HCT116 (cell line): ENCODE data around the gene MRPS18A. TPM values are rescaled to one million over a fixed set of nuclear protein-coding genes. Genes with fewer than 3 reads are reported as not detected.

Experiments used
- ATAC-seq: fragments of 200-7000 bp; cut with Tn5 transposase; 2 replicates; pipeline ENCODE4 v1.9.1; 2020; ENCODE audit warnings: mild to moderate bottlenecking, moderate library complexity
- BruUV-seq: library from RNA; stranded (reverse); fragments of 400-500 nt; replicated peaks from 2 replicates; lab custom pipeline; 2021; lab: Mats Ljungman, UMichigan
- CTCF ChIA-PET: fragments of 300-600 bp; sonication (Branson Sonifier 250); formaldehyde crosslinking; loops from one replicate; lab custom pipeline; 2021; ENCODE audit warnings: antibody characterized with exemption; lab: Charles Lee
- POLR2A ChIA-PET: fragments of 300-600, 350-600 bp; sonication (Branson Sonifier 250); formaldehyde crosslinking; loops from one replicate; lab custom pipeline; 2021; ENCODE audit warnings: antibody characterized with exemption; lab: Charles Lee
- RAD21 ChIA-PET, 2 experiments: fragments of 300-600 bp; sonication (Branson Sonifier 250); formaldehyde crosslinking; loops; one replicate each; lab custom pipeline; 2023; ENCODE audit warnings: low total read pairs in 2 of 2; ENCODE audit not compliant: uncharacterized antibody in 2 of 2, unreplicated experiment in 2 of 2, low non-redundant PET in 1 of 2; lab: Charles Lee
- DNase-seq: peaks from one replicate; pipeline ENCODE4 v3.0.0-alpha.2; 2010; ENCODE audit warnings: low read depth, low spot score
- H2AFZ ChIP-seq: fragments of 200-600 bp; shearing (Covaris generic), sonication (generic); 2 replicates; pipeline ENCODE4 v1.6.1; 2017; ENCODE audit warnings: low read depth, mixed run types, mixed read lengths, antibody characterized with exemption, low read length; ENCODE audit not compliant: poor library complexity, severe bottlenecking
- H3K27ac ChIP-seq: 2 replicates; pipeline ENCODE4 v1.5.1; 2012; ENCODE audit warnings: low read depth, low read length
- H3K27me3 ChIP-seq: fragments of 200-600 bp; sonication (generic); 2 replicates; pipeline ENCODE4 v1.6.1; 2016; ENCODE audit warnings: mixed run types, low read length, mixed read lengths; ENCODE audit not compliant: insufficient read depth
- H3K36me3 ChIP-seq, 2 experiments: fragments of 200-500 bp in 1 of 2; fragments of 200-600 bp in 1 of 2; sonication (Bioruptor generic) in 1 of 2; sonication (generic) in 1 of 2; 2 replicates each; pipeline versions ENCODE4 v1.5.1 to v1.6.1; 2014 to 2016; ENCODE audit warnings: low read length in 2 of 2, inconsistent platforms in 1 of 2, mixed read lengths in 1 of 2, mixed run types in 1 of 2; ENCODE audit not compliant: insufficient read depth in 2 of 2, control insufficient read depth in 1 of 2
- H3K4me1 ChIP-seq, 2 experiments: fragments of 200-600 bp in 1 of 2; sonication (generic) in 1 of 2; 2 replicates each; pipeline versions ENCODE4 v1.5.1 to v1.6.1; 2012 to 2017; ENCODE audit warnings: low read length in 2 of 2, inconsistent platforms in 1 of 2, mild to moderate bottlenecking in 1 of 2, mixed read lengths in 1 of 2, mixed run types in 1 of 2, moderate library complexity in 1 of 2; ENCODE audit not compliant: insufficient read depth in 2 of 2, control insufficient read depth in 1 of 2
- H3K4me2 ChIP-seq: fragments of 200-600 bp; sonication (generic); 2 replicates; pipeline ENCODE4 v1.6.1; 2017; ENCODE audit warnings: mixed run types, low read length, mixed read lengths
- H3K4me3 ChIP-seq, 2 experiments: fragments of 200-600 bp in 1 of 2; sonication (generic) in 1 of 2; replicated peaks in 1 of 2; 2 replicates each; pipeline ENCODE4 v1.5.1; 2011 to 2016; ENCODE audit warnings: low read length in 2 of 2, control low read depth in 1 of 2, low read depth in 1 of 2, mild to moderate bottlenecking in 1 of 2, mixed read lengths in 1 of 2, mixed run types in 1 of 2
- H3K79me2 ChIP-seq: fragments of 200-600 bp; sonication (generic); 2 replicates; pipeline ENCODE4 v1.6.1; 2017; ENCODE audit warnings: mild to moderate bottlenecking, mixed run types, low read length, moderate library complexity, mixed read lengths; ENCODE audit not compliant: insufficient read depth
- H3K9ac ChIP-seq: fragments of 200-600 bp; sonication (generic); 2 replicates; pipeline ENCODE4 v1.6.1; 2016; ENCODE audit warnings: low read length, mixed read lengths
- H3K9me2 ChIP-seq: fragments of 200-600 bp; sonication (generic), shearing (Covaris generic); 2 replicates; pipeline ENCODE4 v1.6.1; 2017; ENCODE audit warnings: mixed run types, mild to moderate bottlenecking, moderate library complexity; ENCODE audit not compliant: insufficient read depth
- H3K9me3 ChIP-seq, 2 experiments: fragments of 200-500 bp in 1 of 2; fragments of 200-600 bp in 1 of 2; sonication (Bioruptor generic) in 1 of 2; sonication (generic) in 1 of 2; 2 replicates each; pipeline ENCODE4 v1.6.1; 2014 to 2017; ENCODE audit warnings: low read length in 2 of 2, mixed read lengths in 2 of 2, inconsistent platforms in 1 of 2, low read depth in 1 of 2, mild to moderate bottlenecking in 1 of 2, mixed run types in 1 of 2, moderate library complexity in 1 of 2; ENCODE audit not compliant: control insufficient read depth in 1 of 2, insufficient read depth in 1 of 2
- H4K20me1 ChIP-seq: fragments of 200-600 bp; sonication (generic), shearing (Covaris generic); 2 replicates; pipeline ENCODE4 v1.6.1; 2017; ENCODE audit warnings: mixed run types, mild to moderate bottlenecking, moderate library complexity; ENCODE audit not compliant: insufficient read depth
- CEBPB ChIP-seq: IDR thresholded peaks from 2 replicates; pipeline ENCODE4 v1.6.1; 2012; ENCODE audit warnings: low read depth
- EGR1 ChIP-seq: IDR thresholded peaks from 2 replicates; pipeline ENCODE4 v1.6.1; 2012; ENCODE audit warnings: low read depth
- EZH2phosphoT487 ChIP-seq: fragments of 200-600 bp; IDR thresholded peaks from 2 replicates; pipeline ENCODE4 v1.6.1; 2018; ENCODE audit warnings: antibody characterized with exemption, borderline replicate concordance
- MAX ChIP-seq: IDR thresholded peaks from 2 replicates; pipeline ENCODE4 v1.6.1; 2012
- RAD21 ChIP-seq: IDR thresholded peaks from 2 replicates; pipeline ENCODE4 v1.6.1; 2012; ENCODE audit warnings: low read depth, mild to moderate bottlenecking
- SIN3A ChIP-seq: IDR thresholded peaks from 2 replicates; pipeline ENCODE4 v1.6.1; 2012; ENCODE audit warnings: low read depth
- SP1 ChIP-seq: IDR thresholded peaks from 2 replicates; pipeline ENCODE4 v1.6.1; 2012; ENCODE audit warnings: low read depth
- TCF7L2 ChIP-seq: IDR thresholded peaks from 2 replicates; pipeline ENCODE4 v1.7.0; 2011; ENCODE audit warnings: borderline replicate concordance, inconsistent platforms; ENCODE audit not compliant: insufficient read depth, insufficient read length; ENCODE audit errors: extremely low read depth
- ZNF274 ChIP-seq: fragments of 200-500 bp; sonication (Bioruptor generic); IDR thresholded peaks from 2 replicates; pipeline ENCODE4 v1.6.1; 2014; ENCODE audit warnings: mild to moderate bottlenecking, low read depth, low read length, inconsistent platforms
- intact Hi-C: fragments of 100-400 bp; cut with micrococcal nuclease; formaldehyde crosslinking; loops from 2 replicates; pipeline ENCODE4 v1.10.0; 2022
- total RNA-seq: library from RNA; stranded (reverse); gene quantifications from one replicate; pipeline ENCODE4 v1.2.1, GENCODE V29; 2021; ENCODE audit not compliant: unreplicated experiment
- TF ChIP-seq, protein P1 (sequence below): IDR thresholded peaks from 2 replicates; pipeline ENCODE4 v1.6.1; 2012; ENCODE audit warnings: low read depth
- TF ChIP-seq, protein P2 (sequence below): IDR thresholded peaks from 2 replicates; pipeline ENCODE4 v1.6.1; 2011; ENCODE audit warnings: mild to moderate bottlenecking, low read length, moderate library complexity; ENCODE audit not compliant: insufficient replicate concordance; ENCODE audit errors: extremely low read depth
- TF ChIP-seq, protein P3 (sequence below), 3 experiments: fragments of 200-600 bp in 1 of 3; sonication (generic) in 1 of 3; IDR thresholded peaks in 2 of 3; conservative IDR thresholded peaks in 1 of 3; 2 replicates each; pipeline ENCODE4 v1.5.1; 2012 to 2017; ENCODE audit warnings: low read depth in 2 of 3, low read length in 2 of 3, antibody characterized with exemption in 1 of 3, borderline replicate concordance in 1 of 3, control low read depth in 1 of 3, mild to moderate bottlenecking in 1 of 3, mixed read lengths in 1 of 3, mixed run types in 1 of 3, moderate library complexity in 1 of 3; ENCODE audit not compliant: insufficient read depth in 1 of 3

Gene MRPS18A
- total RNA-seq, 1 experiment from 2014 or later, result 63.0 TPM

- H3K9me2 ChIP-seq, result no peaks in the 10 kb centered on the region
These were observed 47.4 kb downstream of the MRPS18A start for GRCh38 chr6:43639984-43640800.

More at GRCh38 chr6:43639984-43640800, 47.4 kb downstream of the MRPS18A start:
- ATAC-seq, result no peak
- no peaks in the 10 kb centered on the region for H4K20me1 ChIP-seq
- H3K9me3 ChIP-seq, result no peaks in the 10 kb centered on the region
- peaks cover 23 to 29% of the 10 kb centered on the region in 2 experiments; a peak in 3 of 4 replicates for H3K36me3 ChIP-seq
- no peak overlapping the region for H3K4me2 ChIP-seq
- peaks cover 49% of the 10 kb centered on the region for H3K79me2 ChIP-seq
- H3K4me3 ChIP-seq, result no peak overlapping the region
- POLR2A ChIA-PET, result interaction anchor here (1.2 kb wide), 1 partner anchor 11 kb away, joined by 3 read pairs; the partner anchor contains the start of gene GTPBP2
- TF ChIP-seq, protein P1, sequence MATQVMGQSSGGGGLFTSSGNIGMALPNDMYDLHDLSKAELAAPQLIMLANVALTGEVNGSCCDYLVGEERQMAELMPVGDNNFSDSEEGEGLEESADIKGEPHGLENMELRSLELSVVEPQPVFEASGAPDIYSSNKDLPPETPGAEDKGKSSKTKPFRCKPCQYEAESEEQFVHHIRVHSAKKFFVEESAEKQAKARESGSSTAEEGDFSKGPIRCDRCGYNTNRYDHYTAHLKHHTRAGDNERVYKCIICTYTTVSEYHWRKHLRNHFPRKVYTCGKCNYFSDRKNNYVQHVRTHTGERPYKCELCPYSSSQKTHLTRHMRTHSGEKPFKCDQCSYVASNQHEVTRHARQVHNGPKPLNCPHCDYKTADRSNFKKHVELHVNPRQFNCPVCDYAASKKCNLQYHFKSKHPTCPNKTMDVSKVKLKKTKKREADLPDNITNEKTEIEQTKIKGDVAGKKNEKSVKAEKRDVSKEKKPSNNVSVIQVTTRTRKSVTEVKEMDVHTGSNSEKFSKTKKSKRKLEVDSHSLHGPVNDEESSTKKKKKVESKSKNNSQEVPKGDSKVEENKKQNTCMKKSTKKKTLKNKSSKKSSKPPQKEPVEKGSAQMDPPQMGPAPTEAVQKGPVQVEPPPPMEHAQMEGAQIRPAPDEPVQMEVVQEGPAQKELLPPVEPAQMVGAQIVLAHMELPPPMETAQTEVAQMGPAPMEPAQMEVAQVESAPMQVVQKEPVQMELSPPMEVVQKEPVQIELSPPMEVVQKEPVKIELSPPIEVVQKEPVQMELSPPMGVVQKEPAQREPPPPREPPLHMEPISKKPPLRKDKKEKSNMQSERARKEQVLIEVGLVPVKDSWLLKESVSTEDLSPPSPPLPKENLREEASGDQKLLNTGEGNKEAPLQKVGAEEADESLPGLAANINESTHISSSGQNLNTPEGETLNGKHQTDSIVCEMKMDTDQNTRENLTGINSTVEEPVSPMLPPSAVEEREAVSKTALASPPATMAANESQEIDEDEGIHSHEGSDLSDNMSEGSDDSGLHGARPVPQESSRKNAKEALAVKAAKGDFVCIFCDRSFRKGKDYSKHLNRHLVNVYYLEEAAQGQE, result no peak
- TF ChIP-seq RAD21 (no peak), SIN3A (no peak), MAX (no peak), EGR1 (no peak), CEBPB (no peak), TCF7L2 (no peak), SP1 (no peak), ZNF274 (no peak), EZH2phosphoT487 (no peak)
- TF ChIP-seq, protein P2, sequence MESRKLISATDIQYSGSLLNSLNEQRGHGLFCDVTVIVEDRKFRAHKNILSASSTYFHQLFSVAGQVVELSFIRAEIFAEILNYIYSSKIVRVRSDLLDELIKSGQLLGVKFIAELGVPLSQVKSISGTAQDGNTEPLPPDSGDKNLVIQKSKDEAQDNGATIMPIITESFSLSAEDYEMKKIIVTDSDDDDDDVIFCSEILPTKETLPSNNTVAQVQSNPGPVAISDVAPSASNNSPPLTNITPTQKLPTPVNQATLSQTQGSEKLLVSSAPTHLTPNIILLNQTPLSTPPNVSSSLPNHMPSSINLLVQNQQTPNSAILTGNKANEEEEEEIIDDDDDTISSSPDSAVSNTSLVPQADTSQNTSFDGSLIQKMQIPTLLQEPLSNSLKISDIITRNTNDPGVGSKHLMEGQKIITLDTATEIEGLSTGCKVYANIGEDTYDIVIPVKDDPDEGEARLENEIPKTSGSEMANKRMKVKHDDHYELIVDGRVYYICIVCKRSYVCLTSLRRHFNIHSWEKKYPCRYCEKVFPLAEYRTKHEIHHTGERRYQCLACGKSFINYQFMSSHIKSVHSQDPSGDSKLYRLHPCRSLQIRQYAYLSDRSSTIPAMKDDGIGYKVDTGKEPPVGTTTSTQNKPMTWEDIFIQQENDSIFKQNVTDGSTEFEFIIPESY, result no peak
- TF ChIP-seq, protein P3, sequence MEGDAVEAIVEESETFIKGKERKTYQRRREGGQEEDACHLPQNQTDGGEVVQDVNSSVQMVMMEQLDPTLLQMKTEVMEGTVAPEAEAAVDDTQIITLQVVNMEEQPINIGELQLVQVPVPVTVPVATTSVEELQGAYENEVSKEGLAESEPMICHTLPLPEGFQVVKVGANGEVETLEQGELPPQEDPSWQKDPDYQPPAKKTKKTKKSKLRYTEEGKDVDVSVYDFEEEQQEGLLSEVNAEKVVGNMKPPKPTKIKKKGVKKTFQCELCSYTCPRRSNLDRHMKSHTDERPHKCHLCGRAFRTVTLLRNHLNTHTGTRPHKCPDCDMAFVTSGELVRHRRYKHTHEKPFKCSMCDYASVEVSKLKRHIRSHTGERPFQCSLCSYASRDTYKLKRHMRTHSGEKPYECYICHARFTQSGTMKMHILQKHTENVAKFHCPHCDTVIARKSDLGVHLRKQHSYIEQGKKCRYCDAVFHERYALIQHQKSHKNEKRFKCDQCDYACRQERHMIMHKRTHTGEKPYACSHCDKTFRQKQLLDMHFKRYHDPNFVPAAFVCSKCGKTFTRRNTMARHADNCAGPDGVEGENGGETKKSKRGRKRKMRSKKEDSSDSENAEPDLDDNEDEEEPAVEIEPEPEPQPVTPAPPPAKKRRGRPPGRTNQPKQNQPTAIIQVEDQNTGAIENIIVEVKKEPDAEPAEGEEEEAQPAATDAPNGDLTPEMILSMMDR (IDR thresholded peaks at IDR 0.05 in 2 of 3, conservative IDR thresholded peaks at IDR 0.05 in 1 of 3; ENCODE audit: borderline replicate concordance in 1 of 3, insufficient read depth in 1 of 3, low read depth in 2 of 3, low read length in 2 of 3), result no peak
- H3K4me1 ChIP-seq, result peaks cover 6 to 10% of the 10 kb centered on the region in 2 experiments; a peak in 3 of 4 replicates
- BruUV-seq, result no TSS peak
- H3K27me3 ChIP-seq, result no peaks in the 10 kb centered on the region
- no peak overlapping the region for H3K9ac ChIP-seq
- CTCF ChIA-PET, result no interaction called here
- H3K27ac ChIP-seq, result no peak overlapping the region
- no peak for DNase-seq
- RAD21 ChIA-PET, result no interaction called here
- H2AFZ ChIP-seq, result no peak overlapping the region
- intact Hi-C loops, result no loop called here
